CD4-positive, CD25-positive, alpha-beta regulatory T cell (primary cell): ENCODE results near the gene FAM3A. TPM values are rescaled to one million over a fixed set of nuclear protein-coding genes. Genes with fewer than 3 reads are reported as not detected.

Source experiments
- ATAC-seq, 2 donors: fragments of 150-1000 bp; cut with Tn5 transposase; one replicate each; pipeline ENCODE4 v1.10.0; 2021; ENCODE audit warnings: low read depth in 2 of 2, moderate number of reproducible peaks in 2 of 2, moderate library complexity in 1 of 2
- DNase-seq, 3 donors: peaks; one replicate each; pipeline versions ENCODE4 v3.0.0 to v3.0.0-alpha.2; 2012 to 2022; ENCODE audit warnings: mixed read lengths in 1 of 3
- H3K27ac ChIP-seq: one replicate; pipeline ENCODE4 v1.7.0; 2013; ENCODE audit warnings: mild to moderate bottlenecking, low read length; ENCODE audit not compliant: insufficient read depth, poor library complexity, severe bottlenecking
- H3K27me3 ChIP-seq: one replicate; pipeline ENCODE4 v1.7.0; 2013; ENCODE audit warnings: low read length; ENCODE audit not compliant: control insufficient read depth, insufficient read depth
- H3K36me3 ChIP-seq: one replicate; pipeline ENCODE4 v1.7.0; 2013; ENCODE audit warnings: mild to moderate bottlenecking, low read length, moderate library complexity; ENCODE audit not compliant: control insufficient read depth, insufficient read depth
- H3K4me1 ChIP-seq: 2 replicates; pipeline ENCODE4 v1.7.0; 2013; ENCODE audit warnings: mild to moderate bottlenecking, low read length; ENCODE audit not compliant: insufficient read depth, control insufficient read depth, poor library complexity, severe bottlenecking
- H3K4me3 ChIP-seq: one replicate; pipeline ENCODE4 v1.7.0; 2013; ENCODE audit warnings: low read depth, mild to moderate bottlenecking, low read length, moderate library complexity
- H3K9me3 ChIP-seq, 2 experiments: 1 replicate in 1 of 2; 2 replicates in 1 of 2; pipeline ENCODE4 v1.7.0; 2013; ENCODE audit warnings: low read length in 2 of 2, mild to moderate bottlenecking in 1 of 2, moderate library complexity in 1 of 2; ENCODE audit not compliant: control insufficient read depth in 2 of 2
- H3K27ac Mint-ChIP-seq, 3 donors: one replicate each; pipeline ENCODE4 v1.8.0; 2020 to 2022; ENCODE audit warnings: mild to moderate bottlenecking in 3 of 3, mixed read lengths in 3 of 3, moderate library complexity in 2 of 3
- H3K27me3 Mint-ChIP-seq: one replicate; pipeline ENCODE4 v1.8.0; 2022; ENCODE audit warnings: mild to moderate bottlenecking, mixed read lengths
- H3K36me3 Mint-ChIP-seq: one replicate; pipeline ENCODE4 v1.8.0; 2020; ENCODE audit warnings: mixed read lengths
- H3K4me1 Mint-ChIP-seq, 4 donors: one replicate each; pipeline ENCODE4 v1.8.0; 2020 to 2022; ENCODE audit warnings: mixed read lengths in 4 of 4, mild to moderate bottlenecking in 1 of 4
- H3K4me3 Mint-ChIP-seq, 4 donors: one replicate each; pipeline ENCODE4 v1.8.0; 2020 to 2022; ENCODE audit warnings: mild to moderate bottlenecking in 4 of 4, mixed read lengths in 4 of 4, moderate library complexity in 3 of 4
- H3K9me3 Mint-ChIP-seq, 7 donors: one replicate each; pipeline ENCODE4 v1.8.0; 2020 to 2022; ENCODE audit warnings: mixed read lengths in 7 of 7, mild to moderate bottlenecking in 3 of 7, moderate library complexity in 2 of 7
- polyA plus RNA-seq, 4 donors: library from polyadenylated mRNA; unstranded; fragments of 300-500 nt; fragmentation: Illumina TruSeq; gene quantifications; one replicate each; pipeline ENCODE4 v1.2.3, GENCODE V29; 2021
- total RNA-seq: library from RNA; stranded (reverse); gene quantifications from one replicate; pipeline ENCODE4 v1.2.3, GENCODE V29; 2022

Gene FAM3A
- total and polyA plus RNA-seq, 5 donors from 2014 or later = 13.4 to 28.2 (median 19.2) TPM

- Mint-ChIP-seq H3K9me3 (no peaks in the 10 kb centered on the region), H3K27me3 (no peaks in the 10 kb centered on the region), H3K36me3 (peaks cover 13% of the 10 kb centered on the region), H3K27ac (peak overlapping the region; percentile 91 to 98 (median 96)), H3K4me1 (peaks cover 11 to 56% (median 21%) of the 10 kb centered on the region in 4 donors), H3K4me3 (peak overlapping the region; percentile 89 to 95 (median 90))
- H3K27ac ChIP-seq = peak overlapping the region; percentile 92
- H3K36me3 ChIP-seq = peaks cover 3% of the 10 kb centered on the region
- peak overlapping the region; percentile 88 for H3K4me3 ChIP-seq
- peaks cover 33% of the 10 kb centered on the region for H3K4me1 ChIP-seq
- ATAC-seq = no peak
- H3K27me3 ChIP-seq = no peaks in the 10 kb centered on the region
- no peak for DNase-seq
- H3K9me3 ChIP-seq = no peaks in the 10 kb centered on the region
Observed at GRCh38 chrX:154548028-154548316, 31.9 kb upstream of the FAM3A start.

DNA sequence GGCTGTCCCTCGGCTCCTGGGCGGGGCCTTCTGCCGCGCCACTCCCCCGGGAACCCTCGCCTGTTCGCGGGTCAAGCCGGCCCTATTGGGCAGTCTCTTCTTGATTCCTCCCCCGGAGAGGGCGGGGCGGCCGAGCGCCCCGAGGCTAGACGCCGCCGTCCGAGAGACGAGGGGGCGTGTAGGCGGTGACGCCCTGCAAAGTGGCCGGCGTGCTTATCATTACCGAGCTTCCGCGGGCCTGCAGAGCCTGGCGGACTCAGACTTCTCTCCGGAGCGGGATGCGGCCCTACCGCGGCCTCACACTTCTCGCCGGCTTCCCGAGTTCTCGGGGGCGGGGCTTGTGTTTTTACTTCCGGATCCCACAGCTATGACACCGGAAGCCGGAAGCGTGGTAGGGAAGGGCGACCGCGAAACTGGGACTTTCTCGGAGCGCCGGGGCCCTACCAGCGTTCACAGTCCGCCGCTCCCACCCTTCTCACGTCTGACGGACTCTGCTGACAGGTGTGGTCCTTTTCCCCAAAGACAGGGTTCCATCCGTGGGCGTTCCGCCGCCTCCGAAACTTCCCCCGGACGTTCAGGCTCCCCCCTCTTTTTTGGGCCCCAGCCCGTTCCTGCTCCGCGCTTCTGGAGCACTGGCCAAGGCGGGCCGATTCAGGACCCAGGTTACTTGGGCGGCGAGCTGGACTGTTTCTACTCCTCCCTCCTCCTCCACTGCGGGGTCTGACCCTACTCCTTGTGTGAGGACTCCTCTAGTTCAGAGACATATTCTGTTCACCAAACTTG lies 31.4 kb upstream of the FAM3A start, which contains the start of gene IKBKG:
IKBKG (plus strand) TSS at position 376 of the 783 bp plus-strand sequence. CDS start 4,383 bp downstream, outside the sequence.
- Mint-ChIP-seq H3K9me3 (no peaks in the 10 kb centered on the region), H3K4me3 (peak within 1 kb of the TSS; percentile 89 to 95 (median 90)), H3K27me3 (no peaks in the 10 kb centered on the region), H3K27ac (peak within 1 kb of the TSS; percentile 91 to 98 (median 96)), H3K4me1 (peaks cover 11 to 59% (median 22%) of the 10 kb centered on the region in 4 donors), H3K36me3 (peaks cover 13% of the 10 kb centered on the region)
- DNase-seq (peak; percentile 84 to 92 (median 89)), ATAC-seq (peak; percentile 78 to 82)
- H3K27ac ChIP-seq = peak within 1 kb of the TSS; percentile 92
- no peaks in the 10 kb centered on the region for H3K27me3 ChIP-seq
- no peaks in the 10 kb centered on the region for H3K9me3 ChIP-seq
- peak within 1 kb of the TSS; percentile 88 for H3K4me3 ChIP-seq
- peaks cover 39% of the 10 kb centered on the region for H3K4me1 ChIP-seq
- peaks cover 2% of the 10 kb centered on the region for H3K36me3 ChIP-seq

- Histone ChIP-seq H3K9me3 (no peaks in the 10 kb centered on the region), H3K4me1 (peaks cover 41% of the 10 kb centered on the region), H3K4me3 (peak within 1 kb of the TSS; percentile 88), H3K27ac (peak within 1 kb of the TSS; percentile 92), H3K27me3 (no peaks in the 10 kb centered on the region), H3K36me3 (peaks cover 2% of the 10 kb centered on the region)
- Mint-ChIP-seq H3K4me1 (peaks cover 11 to 52% (median 21%) of the 10 kb centered on the region in 4 donors), H3K4me3 (peak within 1 kb of the TSS; percentile 89 to 95 (median 90)), H3K27ac (peak within 1 kb of the TSS; percentile 91 to 98 (median 96)), H3K36me3 (peaks cover 8% of the 10 kb centered on the region), H3K9me3 (no peaks in the 10 kb centered on the region), H3K27me3 (no peaks in the 10 kb centered on the region)
- peak; percentile 59 to 63 for ATAC-seq
- peak in 2 of 3 donors; percentile 76 to 81 for DNase-seq
Observed at GRCh38 chrX:154546354-154547244, 30.6 kb upstream of the FAM3A start, which contains the start of gene G6PD. TSS of gene G6PD (minus strand) at chrX:154546846. CDS start at chrX:154546155, 691 bp downstream.

- no peak for ATAC-seq
- Mint-ChIP-seq H3K4me3 (peak overlapping the region; percentile 52 to 85 (median 80)), H3K36me3 (peaks cover 6% of the 10 kb centered on the region), H3K9me3 (no peaks in the 10 kb centered on the region), H3K27me3 (no peaks in the 10 kb centered on the region), H3K4me1 (peaks cover 11 to 46% (median 20%) of the 10 kb centered on the region in 4 donors), H3K27ac (peak overlapping the region in 1 of 3 donors; percentile 67)
- Histone ChIP-seq H3K27ac (no peak overlapping the region), H3K4me3 (peak overlapping the region; percentile 64), H3K9me3 (no peaks in the 10 kb centered on the region), H3K27me3 (no peaks in the 10 kb centered on the region), H3K4me1 (peaks cover 41% of the 10 kb centered on the region), H3K36me3 (peaks cover 2% of the 10 kb centered on the region)
- DNase-seq = no peak
Observed at GRCh38 chrX:154545673-154546274, 29.7 kb upstream of the FAM3A start.

GRCh38 chrX:154542723-154543424 lies 26.8 kb upstream of the FAM3A start:
- no peaks in the 10 kb centered on the region for H3K9me3 ChIP-seq
- no peaks in the 10 kb centered on the region for H3K36me3 ChIP-seq
- peak overlapping the region; percentile 19 for H3K4me3 ChIP-seq
- Mint-ChIP-seq H3K27me3 (no peaks in the 10 kb centered on the region), H3K36me3 (no peaks in the 10 kb centered on the region), H3K4me3 (peak overlapping the region; percentile 27 to 75 (median 58)), H3K4me1 (peaks cover 0 to 25% (median 6%) of the 10 kb centered on the region in 4 donors), H3K9me3 (no peaks in the 10 kb centered on the region), H3K27ac (peak overlapping the region; percentile 32 to 86 (median 73))
- ATAC-seq (no peak), DNase-seq (peak in 1 of 3 donors; percentile 63)
- H3K27me3 ChIP-seq = no peaks in the 10 kb centered on the region
- peaks cover 22% of the 10 kb centered on the region for H3K4me1 ChIP-seq
- no peak overlapping the region for H3K27ac ChIP-seq

- H3K4me3 Mint-ChIP-seq = peak overlapping the region in 2 of 4 donors; percentile 15 to 75
- Histone ChIP-seq H3K27ac (peak overlapping the region; percentile 19), H3K4me1 (peaks cover 20% of the 10 kb centered on the region), H3K27me3 (no peaks in the 10 kb centered on the region), H3K4me3 (no peak overlapping the region), H3K9me3 (no peaks in the 10 kb centered on the region), H3K36me3 (no peaks in the 10 kb centered on the region)
- H3K36me3 Mint-ChIP-seq = no peaks in the 10 kb centered on the region
- ATAC-seq (no peak), DNase-seq (peak in 1 of 3 donors; percentile 45)
- peaks cover 0 to 24% (median 5%) of the 10 kb centered on the region in 4 donors for H3K4me1 Mint-ChIP-seq
- H3K27ac Mint-ChIP-seq = peak overlapping the region; percentile 25 to 73 (median 71)
- H3K9me3 Mint-ChIP-seq = no peaks in the 10 kb centered on the region
- no peaks in the 10 kb centered on the region for H3K27me3 Mint-ChIP-seq
Observed at GRCh38 chrX:154541896-154542722, 26.1 kb upstream of the FAM3A start.
